COR-L47 (cell line): Measurements from ENCODE around the gene NTM.
A peak's percentile ranks its signal among the peaks of the same experiment; 100 is the strongest.

ENCODE experiments used
- DNase-seq: peaks from one replicate; lab custom pipeline; 2025; lab: John Stamatoyannopoulos, UW

Gene NTM

GRCh38 chr11:131866535-131867400 is 496.4 kb downstream of the NTM start:
- no peak for DNase-seq

- DNase-seq, result peak; percentile 75
These were observed 497.2 kb downstream of the NTM start for GRCh38 chr11:131867457-131868257.

DNA sequence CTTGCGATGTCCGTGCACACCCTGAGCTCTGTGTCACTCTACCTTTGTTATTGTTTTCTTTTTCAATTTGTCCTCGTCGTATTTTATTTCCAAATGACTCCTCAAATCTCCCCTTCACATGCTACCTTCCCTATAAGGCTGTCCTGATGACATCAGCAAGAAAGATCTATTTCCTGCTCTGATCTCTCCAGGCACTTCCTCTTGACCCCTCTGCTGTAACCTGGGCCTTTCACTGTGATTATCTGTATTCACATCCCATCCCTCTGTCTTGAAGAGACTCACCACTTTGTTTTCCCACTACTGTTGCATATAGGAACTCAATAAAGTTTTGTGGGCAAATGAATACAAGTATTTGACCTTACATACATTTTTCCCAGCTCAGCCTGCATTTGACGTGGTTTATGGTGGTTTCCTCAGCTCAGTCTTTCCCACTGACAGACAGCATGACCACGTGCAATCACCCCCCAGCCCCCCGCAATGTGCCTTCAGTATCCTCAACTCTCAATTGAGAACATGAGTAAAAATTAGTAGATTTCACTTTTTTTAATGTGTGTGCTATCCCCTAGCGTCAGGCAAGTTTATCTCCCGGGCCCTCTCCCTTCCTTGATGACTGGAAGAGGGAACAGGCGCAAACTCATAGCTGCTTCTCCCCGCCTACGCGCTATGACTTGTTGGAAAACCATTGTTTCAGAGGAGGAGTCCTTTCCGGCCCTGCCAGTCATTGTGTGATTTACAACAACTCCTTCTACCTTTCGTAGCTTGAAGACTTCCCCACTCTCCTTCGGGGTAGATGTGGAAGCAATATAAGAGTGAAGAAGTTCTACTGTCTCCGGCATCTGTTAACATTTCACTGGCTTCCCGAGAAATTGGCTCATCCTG is 498.5 kb downstream of the NTM start:
- DNase-seq, result no peak

DNA sequence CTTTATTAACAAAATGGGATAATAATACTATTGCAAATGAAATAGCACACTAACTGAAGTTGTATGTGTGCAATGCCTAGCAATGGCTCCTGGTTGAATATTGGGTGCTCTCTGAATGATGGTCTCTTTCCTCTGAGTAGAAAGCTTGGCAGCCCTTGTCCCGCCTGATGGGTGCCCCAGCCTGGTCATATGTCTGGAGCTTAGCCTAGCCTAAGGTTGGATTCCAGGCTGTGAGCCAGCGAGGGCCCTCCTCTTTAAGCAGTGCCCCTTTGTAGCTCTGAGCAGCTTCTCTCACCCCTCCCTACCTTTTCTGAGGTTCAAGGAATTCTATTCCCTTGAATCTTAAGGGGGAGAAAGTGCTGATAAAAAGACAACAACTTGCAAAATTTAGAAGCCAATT is 499.9 kb downstream of the NTM start:
- no peak for DNase-seq

GRCh38 chr11:131871006-131871405 is 500.6 kb downstream of the NTM start:
- DNase-seq, result no peak

- DNase-seq, result no peak
These were observed 503.7 kb downstream of the NTM start for GRCh38 chr11:131874070-131874469.

GRCh38 chr11:131875611-131876010 is 505.2 kb downstream of the NTM start:
- DNase-seq, result no peak

- no peak for DNase-seq
These were observed 507.0 kb downstream of the NTM start for GRCh38 chr11:131877246-131877942.

GRCh38 chr11:131880316-131880715 is 509.9 kb downstream of the NTM start:
- no peak for DNase-seq

- DNase-seq, result no peak
These were observed 510.6 kb downstream of the NTM start for GRCh38 chr11:131880976-131881375.

DNA sequence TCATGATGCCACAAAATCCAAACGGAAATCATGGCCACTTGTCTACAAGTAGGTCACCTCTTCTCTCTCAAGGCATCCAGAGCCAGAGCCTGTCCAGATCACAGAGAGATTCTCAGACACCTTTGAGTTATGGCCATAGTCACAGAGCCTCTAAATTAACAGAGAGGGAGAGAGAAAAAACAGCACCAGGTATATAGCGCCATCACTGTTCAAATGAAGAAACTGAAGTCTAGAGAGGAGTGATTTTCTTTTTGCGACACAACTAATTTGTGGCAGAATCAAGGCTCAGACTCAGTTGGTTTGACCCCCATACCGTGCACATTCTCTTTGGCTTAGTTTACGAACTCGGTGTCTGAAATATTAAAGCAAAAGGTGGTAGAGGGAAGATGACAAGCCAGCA is 512.9 kb downstream of the NTM start:
- no peak for DNase-seq

GRCh38 chr11:131884461-131885073 is 514.2 kb downstream of the NTM start:
- no peak for DNase-seq

- DNase-seq, result no peak
These were observed 515.0 kb downstream of the NTM start for GRCh38 chr11:131885431-131885830.

GRCh38 chr11:131886201-131886600 is 515.8 kb downstream of the NTM start:
- DNase-seq, result no peak

GRCh38 chr11:131888230-131888855 is 517.9 kb downstream of the NTM start:
- DNase-seq, result peak; percentile 38

GRCh38 chr11:131889146-131889577 is 518.7 kb downstream of the NTM start:
- DNase-seq, result peak; percentile 94

DNA sequence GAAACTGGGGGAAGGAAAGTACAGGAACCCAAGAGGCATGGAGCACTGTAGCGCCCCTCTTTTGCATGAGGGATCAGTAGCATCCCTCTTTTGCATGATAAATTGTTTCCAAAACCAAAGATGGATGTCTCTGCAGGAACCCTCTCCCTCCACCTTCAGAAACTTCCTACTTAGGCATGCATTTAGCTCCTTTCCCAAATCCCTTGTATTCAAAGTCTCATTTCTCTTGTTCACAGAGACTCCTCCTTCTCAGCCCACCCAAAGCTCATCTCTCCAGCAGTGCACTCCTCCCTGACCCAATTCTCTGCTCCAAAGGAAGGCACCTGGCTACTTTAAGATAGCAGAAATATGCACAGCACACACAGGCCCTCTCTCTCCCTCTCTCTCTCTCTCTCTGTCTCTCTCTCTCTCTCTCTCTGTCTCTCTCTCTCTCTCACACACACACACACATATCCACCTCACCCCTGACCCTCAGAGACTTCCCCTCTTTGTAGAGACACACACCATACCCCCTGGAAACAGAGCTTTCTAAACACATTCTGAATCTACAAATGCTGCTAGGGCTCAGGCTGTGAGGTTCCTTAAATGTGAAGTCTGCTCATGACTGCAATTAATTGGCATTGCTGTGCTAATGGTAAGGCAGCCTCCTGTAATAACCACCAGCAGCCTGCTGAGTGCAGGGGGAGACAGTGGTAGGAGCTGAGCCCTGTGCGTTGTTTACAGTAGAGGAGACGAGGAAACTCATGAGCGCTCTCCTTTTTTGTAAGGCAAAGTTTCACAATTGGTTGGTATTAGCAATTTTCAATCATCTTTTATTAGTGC is 519.6 kb downstream of the NTM start:
- peak; percentile 44 for DNase-seq

DNA sequence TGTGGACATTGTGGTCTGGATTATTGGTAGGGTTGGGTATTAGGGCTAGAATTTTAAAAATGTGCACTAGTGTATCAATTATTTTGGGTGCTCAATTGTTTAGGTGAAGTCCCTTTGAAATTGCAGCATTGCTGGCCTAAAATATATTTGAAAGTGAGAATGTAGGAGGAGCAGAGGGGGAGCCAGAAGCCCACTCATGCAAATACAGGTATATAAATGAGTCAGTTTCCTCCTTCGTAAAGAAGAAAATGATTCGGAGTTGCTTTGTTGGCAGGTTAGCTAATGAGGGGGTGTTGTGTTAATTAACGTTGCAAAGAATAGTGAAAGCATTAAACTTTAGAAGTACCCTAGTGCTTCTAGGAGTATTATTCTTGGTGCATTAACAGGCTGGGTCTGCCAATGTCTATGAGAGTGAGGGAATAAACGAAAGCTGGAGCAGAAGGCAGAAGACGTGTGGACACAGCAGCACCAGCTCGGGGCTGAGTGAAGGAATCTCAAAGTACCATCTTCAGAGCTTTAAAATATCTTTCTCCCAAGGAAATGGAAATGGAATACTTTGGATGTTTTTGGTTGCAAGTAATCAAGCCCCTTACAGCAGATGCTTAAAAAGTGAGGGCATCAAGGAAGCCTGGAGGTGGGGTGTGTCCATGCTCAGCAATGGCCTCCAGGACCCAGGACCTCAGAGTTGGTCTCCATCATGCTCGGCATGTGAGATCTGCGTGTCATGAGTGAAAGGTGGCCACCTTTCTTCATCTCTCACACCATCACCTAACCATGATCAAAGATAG is 522.9 kb downstream of the NTM start:
- no peak for DNase-seq

GRCh38 chr11:131893988-131894387 is 523.6 kb downstream of the NTM start:
- no peak for DNase-seq
